Amygdala (tissue), 56 donors: ENCODE data around the gene COLEC12.

ENCODE experiments used
- DNase-seq, 56 donors: peaks; one replicate each; lab custom pipeline; 2025; lab: John Stamatoyannopoulos, UW

Gene COLEC12

GRCh38 chr18:448116-448790 lies 52.2 kb downstream of the COLEC12 start:
- no peak for DNase-seq

- DNase-seq, result no peak
Observed at GRCh38 chr18:446941-447560, 53.5 kb downstream of the COLEC12 start.

- no peak for DNase-seq
Observed at GRCh38 chr18:445055-445454, 55.4 kb downstream of the COLEC12 start.

- no peak for DNase-seq
Observed at GRCh38 chr18:438571-438970, 61.9 kb downstream of the COLEC12 start.

- DNase-seq, result peak in 38 of 56 donors; percentile 16 to 79 (median 48)
Observed at GRCh38 chr18:435940-436339, 64.6 kb downstream of the COLEC12 start.

GRCh38 chr18:434410-434809 lies 66.1 kb downstream of the COLEC12 start:
- DNase-seq, result no peak

- DNase-seq, result no peak
Observed at GRCh38 chr18:433960-434359, 66.5 kb downstream of the COLEC12 start.

GRCh38 chr18:433298-433697 lies 67.2 kb downstream of the COLEC12 start:
- DNase-seq, result no peak

- no peak for DNase-seq
Observed at GRCh38 chr18:432791-433190, 67.7 kb downstream of the COLEC12 start.

- no peak for DNase-seq
Observed at GRCh38 chr18:429030-429429, 71.5 kb downstream of the COLEC12 start.

GRCh38 chr18:427005-427404 lies 73.5 kb downstream of the COLEC12 start:
- DNase-seq, result peak in 22 of 56 donors; percentile 8 to 58 (median 21)

GRCh38 chr18:425106-425745 lies 75.3 kb downstream of the COLEC12 start:
- no peak for DNase-seq

GRCh38 chr18:424668-425067 lies 75.8 kb downstream of the COLEC12 start:
- no peak for DNase-seq

- no peak for DNase-seq
Observed at GRCh38 chr18:424071-424661, 76.3 kb downstream of the COLEC12 start.

- DNase-seq, result no peak
Observed at GRCh38 chr18:422966-423365, 77.5 kb downstream of the COLEC12 start.

GRCh38 chr18:421247-422155 lies 79.0 kb downstream of the COLEC12 start:
- DNase-seq, result no peak

GRCh38 chr18:420661-421246 lies 79.7 kb downstream of the COLEC12 start:
- DNase-seq, result no peak

GRCh38 chr18:419541-420175 lies 80.8 kb downstream of the COLEC12 start:
- no peak for DNase-seq

GRCh38 chr18:417495-417894 lies 83.0 kb downstream of the COLEC12 start:
- DNase-seq, result no peak

- no peak for DNase-seq
Observed at GRCh38 chr18:416930-417329, 83.6 kb downstream of the COLEC12 start.
